COLO829 (cell line): ENCODE results near the gene LGR4.

ENCODE experiments used
- DNase-seq: peaks from one replicate; pipeline ENCODE4 v3.0.0; 2012; ENCODE audit warnings: low spot score

Gene LGR4

DNA sequence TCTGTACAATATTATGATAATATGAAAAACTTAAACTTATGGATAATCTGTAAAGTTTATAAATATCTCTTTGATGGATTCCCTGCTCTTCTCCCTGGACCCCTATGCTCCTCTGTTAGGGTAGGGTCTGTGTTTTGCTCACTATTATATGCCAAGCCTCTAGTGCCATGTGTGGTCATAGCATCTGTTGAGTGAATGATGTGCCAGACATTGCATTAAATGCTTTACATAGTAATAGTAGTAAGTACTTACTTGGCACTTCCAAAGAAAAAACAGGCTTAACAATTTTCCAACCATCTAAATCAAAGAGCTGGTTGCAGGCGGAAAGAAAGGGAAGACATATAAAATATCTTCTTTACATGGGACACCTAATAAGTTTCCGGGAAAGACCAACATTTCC is 46.8 kb downstream of the LGR4 start:
- DNase-seq: no peak

DNA sequence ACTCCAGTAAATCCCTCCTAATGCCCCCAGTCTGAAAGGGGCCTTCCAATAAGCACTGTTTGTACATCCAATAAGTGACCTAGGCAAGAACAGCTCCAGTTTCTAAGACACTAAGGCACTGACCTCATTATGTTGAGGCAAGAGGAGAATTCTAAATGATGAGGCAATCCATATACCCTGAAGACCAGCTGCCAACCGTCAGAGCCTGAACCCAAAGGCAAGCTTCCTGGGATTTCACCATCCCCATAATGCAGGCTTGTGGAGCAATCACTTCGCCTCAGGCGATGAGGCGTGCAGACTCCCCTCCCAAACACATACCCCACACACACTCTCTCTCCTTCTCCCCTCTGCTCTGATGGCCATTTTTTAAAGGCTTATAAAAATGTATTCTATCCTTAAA is 49.5 kb downstream of the LGR4 start:
- no peak for DNase-seq

GRCh38 chr11:27421819-27422494 is 50.6 kb downstream of the LGR4 start:
- no peak for DNase-seq

GRCh38 chr11:27420722-27421572 is 51.6 kb downstream of the LGR4 start:
- no peak for DNase-seq

DNA sequence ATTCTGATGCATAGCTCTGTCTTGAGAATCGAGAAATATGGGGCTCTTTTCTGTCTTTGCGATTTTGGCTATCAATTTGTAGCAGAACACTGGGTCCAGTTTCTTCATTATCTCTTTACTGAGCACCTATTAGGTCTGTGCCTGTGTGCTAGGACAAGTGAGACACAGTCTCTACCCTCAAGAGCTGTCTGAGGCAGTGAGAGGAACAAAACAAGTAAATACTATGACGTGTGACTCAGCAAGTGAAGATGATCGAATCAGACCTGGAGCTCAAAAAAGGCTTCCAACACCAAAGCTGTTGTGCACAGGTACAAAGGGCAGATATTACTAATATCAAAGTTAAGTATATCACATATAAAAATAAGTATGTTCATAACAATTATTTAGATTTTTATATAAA is 52.4 kb downstream of the LGR4 start:
- no peak for DNase-seq

DNA sequence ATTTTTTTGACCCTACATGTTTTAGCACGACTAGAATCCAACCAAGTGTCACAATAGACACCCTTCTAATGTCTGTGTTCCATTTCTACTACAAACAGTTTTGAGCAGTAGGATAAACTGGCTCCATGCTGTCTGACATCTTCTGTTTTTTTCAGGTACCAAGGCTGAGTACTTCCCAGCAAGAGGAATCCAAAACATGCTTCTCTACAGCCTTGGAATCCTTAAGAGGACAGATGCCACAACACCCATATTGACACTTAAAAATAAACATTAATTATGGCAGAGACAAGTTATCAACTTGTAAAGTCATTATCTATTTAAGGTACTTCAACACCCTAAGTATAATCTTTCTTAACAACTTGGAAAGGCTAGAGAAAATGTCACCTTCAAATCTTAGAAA is 54.2 kb downstream of the LGR4 start:
- no peak for DNase-seq

- DNase-seq: no peak
These were observed 55.9 kb downstream of the LGR4 start for GRCh38 chr11:27416568-27417176.

- no peak for DNase-seq
These were observed 57.9 kb downstream of the LGR4 start for GRCh38 chr11:27414644-27415043.

- no peak for DNase-seq
These were observed 59.4 kb downstream of the LGR4 start for GRCh38 chr11:27413218-27413617.

DNA sequence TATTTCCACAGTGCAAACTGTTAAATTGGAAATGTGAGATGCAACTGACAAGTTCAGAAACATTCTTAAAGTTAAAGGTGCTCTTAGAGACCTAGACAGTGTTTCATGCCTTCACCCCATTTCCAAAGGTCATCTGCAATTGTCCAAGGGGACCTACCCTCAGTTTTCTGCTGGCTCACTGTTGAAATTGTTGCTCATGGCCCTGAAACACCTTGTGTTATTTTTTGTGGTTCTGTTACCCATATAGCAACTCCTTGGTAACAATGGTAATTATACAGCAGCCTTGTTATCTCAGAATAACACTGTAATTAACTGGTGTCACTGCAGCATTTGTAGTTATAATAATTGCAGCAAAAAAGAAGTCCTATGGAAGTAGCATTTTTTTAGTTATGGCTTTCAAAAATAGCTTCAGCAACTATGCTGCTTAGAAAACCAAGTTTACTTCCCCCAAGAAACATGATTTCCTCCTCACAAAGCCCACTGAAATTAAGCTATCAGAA is 60.3 kb downstream of the LGR4 start:
- no peak for DNase-seq

DNA sequence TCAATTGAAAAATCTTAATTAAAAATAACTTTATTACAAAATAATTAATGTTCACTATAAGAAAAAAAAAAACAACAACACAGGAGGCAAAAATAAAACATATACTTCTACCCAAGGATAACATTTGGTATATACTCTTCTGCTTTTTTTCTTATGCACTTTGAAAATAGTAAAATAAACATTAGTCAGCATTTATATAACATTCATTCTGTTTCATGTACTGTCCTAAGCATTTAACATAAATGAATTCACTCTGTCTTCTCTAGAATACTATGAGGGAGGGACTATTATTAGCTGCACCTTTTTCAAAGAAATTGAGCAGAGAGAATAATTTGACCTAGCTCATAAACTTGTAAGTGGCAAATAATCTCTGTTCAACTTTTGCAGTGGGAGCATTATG is 61.3 kb downstream of the LGR4 start:
- no peak for DNase-seq

DNA sequence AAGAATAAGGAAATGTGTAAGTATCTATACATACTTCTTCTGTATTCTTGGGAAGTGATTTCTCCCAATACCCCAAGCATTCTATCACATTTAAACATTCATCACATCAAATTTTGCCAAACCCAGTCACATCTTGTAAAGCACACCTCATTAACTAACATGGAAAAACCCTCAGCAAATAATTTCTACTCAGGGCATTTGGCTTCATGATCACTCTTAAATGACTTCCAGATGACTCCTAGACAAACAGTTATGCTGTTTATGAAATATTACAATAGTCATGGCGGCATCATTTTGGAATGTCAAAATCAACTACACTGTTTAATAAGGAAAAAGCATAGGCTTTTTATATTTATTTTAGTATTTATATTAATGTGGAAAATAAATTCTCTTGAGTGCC is 62.3 kb downstream of the LGR4 start:
- no peak for DNase-seq

GRCh38 chr11:27409742-27410141 is 62.8 kb downstream of the LGR4 start:
- no peak for DNase-seq

DNA sequence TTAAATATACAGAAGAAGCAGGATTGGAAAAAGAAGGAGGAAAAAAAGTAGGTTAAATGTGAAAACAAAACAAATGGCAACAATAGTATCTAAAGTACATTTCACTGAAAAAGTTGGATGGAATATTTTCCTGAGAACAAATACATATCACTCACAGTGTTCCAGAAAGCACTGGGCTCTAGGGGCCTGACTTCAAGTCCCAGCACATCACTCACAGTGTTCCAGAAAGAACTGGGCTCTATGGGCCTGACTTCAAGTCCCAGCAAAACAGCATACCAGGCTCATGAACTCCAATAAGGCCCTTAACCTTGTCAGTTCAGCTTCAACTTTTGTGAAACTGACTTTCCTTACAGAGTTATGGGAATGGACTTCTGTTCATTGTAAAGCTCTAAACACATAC is 63.5 kb downstream of the LGR4 start:
- no peak for DNase-seq

DNA sequence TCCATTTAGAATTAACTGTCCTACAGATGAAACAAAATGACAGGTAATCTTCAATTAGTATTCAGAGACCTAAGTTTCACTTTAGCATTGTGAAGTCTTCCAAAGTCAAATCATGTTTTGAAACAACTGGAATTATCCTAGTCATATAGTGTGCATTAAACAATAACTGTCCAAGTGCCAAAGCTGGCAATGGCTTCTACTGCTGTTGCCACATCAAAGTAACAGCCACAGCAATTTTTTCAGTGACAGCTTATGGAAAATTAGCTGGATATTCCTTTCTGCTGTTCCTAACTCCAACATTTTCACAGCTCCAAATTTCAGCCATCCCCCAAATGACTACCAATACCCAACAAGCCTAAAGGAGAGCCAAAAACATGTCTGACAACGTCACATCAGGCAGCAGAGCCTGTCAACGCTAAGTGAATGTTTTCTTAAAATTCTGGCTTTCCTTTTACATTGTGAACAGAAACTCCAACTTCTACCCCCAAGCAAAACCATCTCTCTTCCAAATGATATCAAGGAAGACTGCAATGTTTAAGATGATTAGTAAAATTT is 64.3 kb downstream of the LGR4 start:
- DNase-seq: no peak

GRCh38 chr11:27406498-27407354 is 65.9 kb downstream of the LGR4 start:
- no peak for DNase-seq

DNA sequence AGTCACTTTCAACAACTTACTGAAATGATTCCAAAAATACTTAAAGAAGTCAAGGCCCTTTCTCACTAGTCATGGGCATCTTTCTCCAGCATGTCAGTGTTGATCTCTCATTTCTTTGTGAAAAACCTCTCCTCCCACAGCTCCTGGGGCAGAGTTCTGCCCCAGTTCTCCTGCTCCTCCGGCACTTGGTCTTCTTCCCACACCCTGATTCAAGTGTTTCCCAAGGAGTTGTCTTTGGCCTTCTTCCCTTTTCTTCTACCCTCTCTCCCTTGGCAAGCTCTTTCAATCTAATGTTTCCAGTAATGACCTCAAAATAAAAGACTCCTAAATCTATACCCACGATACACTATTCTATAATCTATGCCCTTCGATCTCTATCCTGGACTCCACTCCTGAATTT is 67.5 kb downstream of the LGR4 start:
- no peak for DNase-seq

DNA sequence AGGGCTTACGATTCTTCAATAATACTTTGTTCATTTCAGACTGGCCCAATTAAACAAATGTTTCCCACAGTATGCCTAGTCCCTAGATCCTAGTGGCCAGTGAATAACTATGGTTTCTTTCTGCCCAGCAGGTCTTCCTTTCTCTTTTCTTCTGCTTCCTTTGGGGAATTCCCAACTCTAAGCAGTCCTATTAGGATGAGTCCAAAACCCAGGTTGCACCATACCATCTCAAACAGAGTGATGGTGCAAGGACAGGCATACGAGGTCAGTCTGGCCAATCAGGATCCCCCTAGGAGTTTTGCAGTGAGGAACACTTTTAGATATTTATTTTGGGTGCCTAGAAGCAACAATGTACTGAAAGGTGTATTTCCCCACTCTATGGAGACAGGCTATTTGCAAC is 68.2 kb downstream of the LGR4 start:
- no peak for DNase-seq

DNA sequence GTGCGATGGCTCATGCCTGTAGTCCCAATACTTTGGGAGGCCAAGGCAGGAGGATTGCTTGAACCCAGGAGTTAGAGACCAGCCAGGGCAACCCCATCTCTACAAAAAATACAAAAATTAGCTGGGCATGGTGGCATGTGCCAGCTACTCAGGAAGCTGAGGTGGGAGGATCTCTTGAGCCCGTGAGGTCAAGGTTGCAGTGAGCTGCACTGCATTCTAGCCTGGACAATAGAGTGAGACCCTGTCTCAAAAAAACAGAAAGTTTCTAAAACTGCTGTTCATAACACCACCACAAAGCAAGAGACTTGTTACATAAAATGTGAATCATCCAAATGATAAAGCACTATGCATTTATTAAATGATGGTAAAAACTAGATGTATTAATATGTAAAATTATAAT is 69.4 kb downstream of the LGR4 start:
- no peak for DNase-seq

DNA sequence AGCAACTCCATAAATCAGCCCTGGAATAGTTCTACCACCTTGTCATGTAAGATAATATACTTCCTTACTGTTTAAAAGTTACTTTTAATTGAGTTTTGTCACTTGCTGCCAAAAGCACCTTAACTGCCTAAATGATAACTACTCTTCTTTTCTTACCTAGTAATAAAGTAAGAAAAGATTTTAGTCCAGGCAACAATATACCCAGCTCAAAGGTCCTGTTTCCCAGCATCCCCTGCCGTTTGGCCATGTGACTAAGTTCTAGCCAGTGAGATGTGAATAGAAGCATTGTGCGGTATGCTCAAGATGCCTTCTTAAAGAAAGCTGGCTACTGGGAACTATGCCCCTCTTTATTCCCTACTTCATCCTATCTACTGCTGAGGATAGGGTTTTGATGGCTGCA is 70.1 kb downstream of the LGR4 start:
- no peak for DNase-seq

DNA sequence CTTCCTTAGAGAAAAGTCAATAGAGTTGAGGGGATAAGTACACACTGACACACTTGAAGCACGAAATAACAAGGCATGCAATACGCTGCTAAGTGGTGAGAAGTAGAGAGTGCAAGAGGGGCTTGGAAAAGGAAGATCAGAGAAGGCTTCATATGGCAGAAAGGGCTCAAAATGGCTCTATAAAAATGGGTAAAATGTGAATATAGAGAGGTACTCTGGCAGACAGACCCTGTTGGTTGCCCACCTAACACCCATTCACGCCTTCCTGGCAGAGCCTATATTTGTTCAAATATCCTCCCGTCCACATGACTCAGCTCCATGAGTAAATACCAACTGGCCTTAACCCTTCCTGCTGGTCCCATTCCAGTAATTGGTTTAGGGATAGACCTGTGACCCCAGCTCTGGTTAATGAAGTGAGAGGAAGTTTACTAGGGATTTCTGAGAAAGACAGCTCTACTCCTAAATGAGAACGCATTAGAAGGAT is 70.7 kb downstream of the LGR4 start:
- no peak for DNase-seq
